HFFc6 (cell line): ENCODE results near the gene ANKZF1. TPM values are rescaled to one million over a fixed set of nuclear protein-coding genes. Genes with fewer than 3 reads are reported as not detected.

Experiments
- DNase-seq: peaks from one replicate; pipeline ENCODE4 v3.0.0-alpha.2; 2018
- H3K27ac Mint-ChIP-seq: 2 replicates; pipeline ENCODE4 v1.8.0; 2020; ENCODE audit warnings: mild to moderate bottlenecking, mixed read lengths
- H3K27me3 Mint-ChIP-seq: 2 replicates; pipeline ENCODE4 v1.8.0; 2021; ENCODE audit warnings: mild to moderate bottlenecking, moderate library complexity, mixed read lengths; ENCODE audit not compliant: insufficient read depth
- H3K36me3 Mint-ChIP-seq: 2 replicates; pipeline ENCODE4 v1.8.0; 2021; ENCODE audit warnings: low read depth, mixed read lengths
- H3K4me1 Mint-ChIP-seq: 2 replicates; pipeline ENCODE4 v1.8.0; 2020; ENCODE audit warnings: low read depth, mixed read lengths
- H3K4me3 Mint-ChIP-seq: 2 replicates; pipeline ENCODE4 v1.8.0; 2020; ENCODE audit warnings: mild to moderate bottlenecking, moderate library complexity, mixed read lengths
- H3K9me3 Mint-ChIP-seq: 2 replicates; pipeline ENCODE4 v1.8.0; 2020; ENCODE audit warnings: mild to moderate bottlenecking, mixed read lengths
- CTCF ChIP-seq: fragments of 200-600 bp; sonication (generic); IDR thresholded peaks from 2 replicates; pipeline ENCODE4 v1.5.0; 2021; ENCODE audit warnings: antibody characterized with exemption, mild to moderate bottlenecking
- total RNA-seq, 6 experiments: library from RNA; stranded (reverse); fragmentation: NEBNext Ultra II Directional; extraction: Animal tissue kit (Norgen Biotek cat#: 25700); gene quantifications; 2 replicates in 1 of 6; 3 replicates in 5 of 6; pipeline ENCODE4 v1.2.3, GENCODE V29; 2021

ANKZF1 gene
- total RNA-seq, 6 experiments from 2014 or later: 11.7 to 18.9 (median 15.4) TPM

- H3K9me3 Mint-ChIP-seq: no peaks in the 10 kb centered on the region
- peaks cover 28% of the 10 kb centered on the region for H3K36me3 Mint-ChIP-seq
- no peak for DNase-seq
- TF ChIP-seq CTCF: no peak
- no peak overlapping the region for H3K27ac Mint-ChIP-seq
- H3K4me1 Mint-ChIP-seq: peaks cover 27% of the 10 kb centered on the region
- no peak overlapping the region for H3K4me3 Mint-ChIP-seq
- H3K27me3 Mint-ChIP-seq: peaks cover 6% of the 10 kb centered on the region
These were observed 19.3 kb upstream of the ANKZF1 start for GRCh38 chr2:219210196-219210885.

GRCh38 chr2:219210886-219211362, 18.7 kb upstream of the ANKZF1 start:
- H3K4me3 Mint-ChIP-seq: no peak overlapping the region

GRCh38 chr2:219213026-219213415, 16.6 kb upstream of the ANKZF1 start:
- H3K36me3 Mint-ChIP-seq: peaks cover 28% of the 10 kb centered on the region
- H3K4me3 Mint-ChIP-seq: no peak overlapping the region
- no peak overlapping the region for H3K27ac Mint-ChIP-seq
- H3K27me3 Mint-ChIP-seq: peaks cover 3% of the 10 kb centered on the region
- no peak for TF ChIP-seq CTCF
- peaks cover 23% of the 10 kb centered on the region for H3K4me1 Mint-ChIP-seq
- DNase-seq: no peak
- H3K9me3 Mint-ChIP-seq: no peaks in the 10 kb centered on the region

More at GRCh38 chr2:219210886-219211362, 18.7 kb upstream of the ANKZF1 start:
- H3K4me1 Mint-ChIP-seq: peaks cover 26% of the 10 kb centered on the region
- H3K9me3 Mint-ChIP-seq: no peaks in the 10 kb centered on the region
- DNase-seq: no peak
- H3K36me3 Mint-ChIP-seq: peaks cover 28% of the 10 kb centered on the region
- TF ChIP-seq CTCF: no peak
- no peak overlapping the region for H3K27ac Mint-ChIP-seq
- H3K27me3 Mint-ChIP-seq: peaks cover 6% of the 10 kb centered on the region

- Mint-ChIP-seq H3K36me3 (peaks cover 28% of the 10 kb centered on the region), H3K27me3 (peaks cover 3% of the 10 kb centered on the region), H3K4me3 (no peak overlapping the region), H3K27ac (no peak overlapping the region), H3K4me1 (peaks cover 20% of the 10 kb centered on the region), H3K9me3 (no peaks in the 10 kb centered on the region)
- TF ChIP-seq CTCF: no peak
- DNase-seq: no peak
These were observed 16.0 kb upstream of the ANKZF1 start for GRCh38 chr2:219213486-219214071.

GRCh38 chr2:219214141-219214540, 15.5 kb upstream of the ANKZF1 start:
- H3K36me3 Mint-ChIP-seq: peaks cover 28% of the 10 kb centered on the region
- H3K4me1 Mint-ChIP-seq: peaks cover 18% of the 10 kb centered on the region
- TF ChIP-seq CTCF: no peak
- peaks cover 3% of the 10 kb centered on the region for H3K27me3 Mint-ChIP-seq
- no peak overlapping the region for H3K4me3 Mint-ChIP-seq
- H3K27ac Mint-ChIP-seq: no peak overlapping the region
- no peaks in the 10 kb centered on the region for H3K9me3 Mint-ChIP-seq
- DNase-seq: no peak
